ENCODE data around the gene ARHGEF7.

Gene ARHGEF7

DNA sequence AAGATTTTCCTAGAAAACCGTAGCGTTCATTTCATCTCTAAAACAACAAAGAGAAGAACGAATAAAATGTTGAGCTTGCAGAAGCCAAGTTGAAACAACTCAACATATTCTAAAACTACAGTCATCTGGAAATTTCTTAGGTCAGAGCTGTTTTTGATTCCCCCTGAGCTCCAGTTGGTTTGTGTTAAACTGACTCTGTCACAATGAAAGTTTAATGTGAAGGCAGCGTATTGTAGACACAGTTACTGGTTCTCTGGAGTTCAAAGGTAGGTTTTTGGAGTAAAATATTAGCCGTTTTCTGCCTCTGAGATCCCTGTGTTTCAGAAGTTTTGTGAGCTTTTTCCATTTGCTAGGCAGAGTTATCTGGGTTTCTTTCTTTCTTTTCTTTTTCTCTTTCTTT is 2.2 kb downstream of the ARHGEF7 start:
- Histone ChIP-seq H3K4me2 (ENCODE audit: low read length) (no peak overlapping the region), H3K9me3 (ENCODE audit: low read length) (no peaks in the 10 kb centered on the region), H3K36me3 (ENCODE audit: insufficient read depth, low read length) (no peaks in the 10 kb centered on the region), H3K4me1 (ENCODE audit: insufficient read depth, low read length, severe bottlenecking) (peaks cover 5% of the 10 kb centered on the region), H3F3A (ENCODE audit: insufficient read depth, low read length) (no peaks in the 10 kb centered on the region), H3K9ac (ENCODE audit: low read length) (no peak overlapping the region), H3K27ac (ENCODE audit: low read depth, low read length, poor library complexity, severe bottlenecking) (no peak overlapping the region), H3K79me2 (ENCODE audit: insufficient read depth, low read length) (no peaks in the 10 kb centered on the region), H2AFZ (ENCODE audit: low read length) (no peak overlapping the region), H3K4me3 (ENCODE audit: low read depth, low read length, poor library complexity, severe bottlenecking) (no peak overlapping the region), H3K27me3 (ENCODE audit: insufficient read depth, low read length) (peaks cover 11% of the 10 kb centered on the region), H3K9me2 (ENCODE audit: low read depth, low read length) (no peaks in the 10 kb centered on the region), H4K20me1 (ENCODE audit: insufficient read depth, low read length) (no peaks in the 10 kb centered on the region)
- TF ChIP-seq, protein P1, sequence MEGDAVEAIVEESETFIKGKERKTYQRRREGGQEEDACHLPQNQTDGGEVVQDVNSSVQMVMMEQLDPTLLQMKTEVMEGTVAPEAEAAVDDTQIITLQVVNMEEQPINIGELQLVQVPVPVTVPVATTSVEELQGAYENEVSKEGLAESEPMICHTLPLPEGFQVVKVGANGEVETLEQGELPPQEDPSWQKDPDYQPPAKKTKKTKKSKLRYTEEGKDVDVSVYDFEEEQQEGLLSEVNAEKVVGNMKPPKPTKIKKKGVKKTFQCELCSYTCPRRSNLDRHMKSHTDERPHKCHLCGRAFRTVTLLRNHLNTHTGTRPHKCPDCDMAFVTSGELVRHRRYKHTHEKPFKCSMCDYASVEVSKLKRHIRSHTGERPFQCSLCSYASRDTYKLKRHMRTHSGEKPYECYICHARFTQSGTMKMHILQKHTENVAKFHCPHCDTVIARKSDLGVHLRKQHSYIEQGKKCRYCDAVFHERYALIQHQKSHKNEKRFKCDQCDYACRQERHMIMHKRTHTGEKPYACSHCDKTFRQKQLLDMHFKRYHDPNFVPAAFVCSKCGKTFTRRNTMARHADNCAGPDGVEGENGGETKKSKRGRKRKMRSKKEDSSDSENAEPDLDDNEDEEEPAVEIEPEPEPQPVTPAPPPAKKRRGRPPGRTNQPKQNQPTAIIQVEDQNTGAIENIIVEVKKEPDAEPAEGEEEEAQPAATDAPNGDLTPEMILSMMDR (IDR thresholded peaks at IDR 0.05; ENCODE audit: low read length): no peak
- no peak for TF ChIP-seq EZH2 (IDR thresholded peaks at IDR 0.05; ENCODE audit: borderline replicate concordance, low read length)

DNA sequence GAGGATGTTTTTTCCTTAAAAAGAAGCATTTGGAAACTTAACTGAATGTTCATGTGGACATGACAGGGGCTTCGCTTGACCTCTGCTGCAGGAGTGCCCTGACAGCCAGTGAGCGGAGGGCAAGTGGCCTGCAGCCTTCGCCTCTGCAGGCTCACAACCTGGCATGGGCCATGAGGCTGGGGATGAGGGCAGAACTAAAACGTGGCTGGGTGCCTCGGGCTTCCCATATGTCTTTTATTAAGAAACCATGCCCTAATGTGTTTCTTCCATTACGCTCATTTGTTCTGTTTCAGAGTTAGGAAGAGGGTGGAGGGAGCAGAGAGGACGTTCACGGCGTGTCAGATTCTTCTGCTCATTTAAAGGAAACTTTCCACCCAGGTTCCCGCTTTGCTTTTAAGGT is 2.9 kb downstream of the ARHGEF7 start:
- Histone ChIP-seq H4K20me1 (ENCODE audit: insufficient read depth, low read length) (no peaks in the 10 kb centered on the region), H3K9me2 (ENCODE audit: low read depth, low read length) (no peaks in the 10 kb centered on the region), H2AFZ (ENCODE audit: low read length) (no peak overlapping the region), H3K4me3 (ENCODE audit: low read depth, low read length, poor library complexity, severe bottlenecking) (no peak overlapping the region), H3K9ac (ENCODE audit: low read length) (no peak overlapping the region), H3K4me1 (ENCODE audit: insufficient read depth, low read length, severe bottlenecking) (peaks cover 5% of the 10 kb centered on the region), H3K36me3 (ENCODE audit: insufficient read depth, low read length) (no peaks in the 10 kb centered on the region), H3F3A (ENCODE audit: insufficient read depth, low read length) (no peaks in the 10 kb centered on the region), H3K9me3 (ENCODE audit: low read length) (no peaks in the 10 kb centered on the region), H3K27me3 (ENCODE audit: insufficient read depth, low read length) (peaks cover 8% of the 10 kb centered on the region), H3K4me2 (ENCODE audit: low read length) (no peak overlapping the region), H3K27ac (ENCODE audit: low read depth, low read length, poor library complexity, severe bottlenecking) (no peak overlapping the region), H3K79me2 (ENCODE audit: insufficient read depth, low read length) (no peaks in the 10 kb centered on the region)
- TF ChIP-seq, protein P1 (IDR thresholded peaks at IDR 0.05; ENCODE audit: low read length): no peak
- no peak for TF ChIP-seq EZH2 (IDR thresholded peaks at IDR 0.05; ENCODE audit: borderline replicate concordance, low read length)

DNA sequence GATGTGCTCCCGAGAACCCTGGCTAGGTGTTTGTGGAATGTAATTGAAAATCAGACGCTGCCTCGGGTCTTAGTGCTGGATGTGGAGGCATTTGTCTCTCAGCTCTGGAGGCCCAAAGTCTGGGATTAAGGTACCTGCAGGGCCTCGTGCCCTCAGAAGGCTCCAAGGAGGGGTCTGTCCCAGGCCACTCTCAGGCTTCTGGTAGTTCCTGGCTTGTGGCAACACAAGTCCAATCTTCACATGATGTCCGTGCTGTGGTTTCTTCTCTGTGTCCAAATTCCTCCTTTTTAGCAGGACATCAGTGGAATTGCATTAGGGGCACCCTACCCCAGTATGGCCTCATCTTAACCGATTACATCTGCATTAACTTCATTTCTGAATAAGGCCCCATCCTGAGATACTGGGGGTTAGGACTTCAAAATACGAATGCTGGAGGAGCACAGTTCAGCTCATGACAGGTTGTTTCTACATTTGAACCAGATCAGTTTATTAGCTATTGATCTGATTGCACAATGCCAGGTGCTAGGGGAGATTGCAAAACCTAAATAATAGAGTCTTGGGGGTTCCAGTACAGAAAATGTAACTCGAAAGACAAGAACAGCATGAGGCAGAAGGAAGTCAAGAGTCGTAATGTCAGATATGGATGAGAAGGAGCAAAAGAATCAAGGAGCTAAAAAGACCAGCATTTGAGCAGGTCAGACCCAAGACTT is 3.9 kb downstream of the ARHGEF7 start:
- Histone ChIP-seq H3K36me3 (ENCODE audit: insufficient read depth, low read length) (no peaks in the 10 kb centered on the region), H3K4me2 (ENCODE audit: low read length) (no peak overlapping the region), H3K4me1 (ENCODE audit: insufficient read depth, low read length, severe bottlenecking) (peaks cover 5% of the 10 kb centered on the region), H3K79me2 (ENCODE audit: insufficient read depth, low read length) (no peaks in the 10 kb centered on the region), H3K9me2 (ENCODE audit: low read depth, low read length) (no peaks in the 10 kb centered on the region), H3K4me3 (ENCODE audit: low read depth, low read length, poor library complexity, severe bottlenecking) (no peak overlapping the region), H3F3A (ENCODE audit: insufficient read depth, low read length) (no peaks in the 10 kb centered on the region), H3K27ac (ENCODE audit: low read depth, low read length, poor library complexity, severe bottlenecking) (no peak overlapping the region), H4K20me1 (ENCODE audit: insufficient read depth, low read length) (no peaks in the 10 kb centered on the region), H2AFZ (ENCODE audit: low read length) (no peak overlapping the region), H3K9me3 (ENCODE audit: low read length) (no peaks in the 10 kb centered on the region), H3K27me3 (ENCODE audit: insufficient read depth, low read length) (peaks cover 7% of the 10 kb centered on the region; the same call in 1 of the 2 replicates), H3K9ac (ENCODE audit: low read length) (no peak overlapping the region)
- TF ChIP-seq EZH2 (IDR thresholded peaks at IDR 0.05; ENCODE audit: borderline replicate concordance, low read length): no peak
- TF ChIP-seq, protein P1 (IDR thresholded peaks at IDR 0.05; ENCODE audit: low read length): no peak
